ENCODE data around the gene CKAP4. TPM values are rescaled to one million over a fixed set of nuclear protein-coding genes. Genes with fewer than 3 reads are reported as not detected.
A peak's percentile ranks its signal among the peaks of the same experiment; 100 is the strongest.

The CKAP4 gene, protein sequence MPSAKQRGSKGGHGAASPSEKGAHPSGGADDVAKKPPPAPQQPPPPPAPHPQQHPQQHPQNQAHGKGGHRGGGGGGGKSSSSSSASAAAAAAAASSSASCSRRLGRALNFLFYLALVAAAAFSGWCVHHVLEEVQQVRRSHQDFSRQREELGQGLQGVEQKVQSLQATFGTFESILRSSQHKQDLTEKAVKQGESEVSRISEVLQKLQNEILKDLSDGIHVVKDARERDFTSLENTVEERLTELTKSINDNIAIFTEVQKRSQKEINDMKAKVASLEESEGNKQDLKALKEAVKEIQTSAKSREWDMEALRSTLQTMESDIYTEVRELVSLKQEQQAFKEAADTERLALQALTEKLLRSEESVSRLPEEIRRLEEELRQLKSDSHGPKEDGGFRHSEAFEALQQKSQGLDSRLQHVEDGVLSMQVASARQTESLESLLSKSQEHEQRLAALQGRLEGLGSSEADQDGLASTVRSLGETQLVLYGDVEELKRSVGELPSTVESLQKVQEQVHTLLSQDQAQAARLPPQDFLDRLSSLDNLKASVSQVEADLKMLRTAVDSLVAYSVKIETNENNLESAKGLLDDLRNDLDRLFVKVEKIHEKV
- total RNA-seq (140 and 151 TPM in 2 replicates), polyA plus RNA-seq (258 and 266 TPM in 2 replicates)

- Histone ChIP-seq H3K4me1 (ENCODE audit: insufficient read depth) (peaks cover 33% of the 10 kb centered on the region), H3K27ac (peak within 1 kb of the TSS; percentile 98), H2AFZ (peak within 1 kb of the TSS; percentile 86), H4K20me1 (ENCODE audit: insufficient read depth, poor library complexity, severe bottlenecking) (peaks cover 35% of the 10 kb centered on the region), H3K4me2 (peak within 1 kb of the TSS; percentile 83), H3K9me3 (ENCODE audit: low read depth) (no peaks in the 10 kb centered on the region), H3K79me2 (peaks cover 45% of the 10 kb centered on the region), H3K4me3 (peak within 1 kb of the TSS; percentile 91), H3K27me3 (no peaks in the 10 kb centered on the region), H3K9me2 (replicated peaks; ENCODE audit: insufficient read depth) (no peaks in the 10 kb centered on the region), H3K36me3 (replicated peaks; ENCODE audit: insufficient read depth, low read depth) (no peaks in the 10 kb centered on the region)
- TF ChIP-seq EZH2phosphoT487 (IDR thresholded peaks at IDR 0.05; ENCODE audit: low read depth, severe bottlenecking, unreplicated experiment) (no peak), EZH2 (IDR thresholded peaks at IDR 0.05; ENCODE audit: borderline replicate concordance) (no peak), CTCF (IDR thresholded peaks at IDR 0.05; ENCODE audit: poor library complexity) (no peak)
- peak; percentile 94 for DNase-seq (ENCODE audit: low spot score)
- 1% methylated on average over 33 of the region's 102 CpGs for WGBS (ENCODE audit: low lambda C conversion rate, missing lambda C conversion rate)
Measured at GRCh38 chr12:106247674-106248311, at the start of gene CKAP4. Gene CKAP4, minus strand, starts transcription at chr12:106248020. Its CDS starts 169 bp downstream, at chr12:106247851.

DNA sequence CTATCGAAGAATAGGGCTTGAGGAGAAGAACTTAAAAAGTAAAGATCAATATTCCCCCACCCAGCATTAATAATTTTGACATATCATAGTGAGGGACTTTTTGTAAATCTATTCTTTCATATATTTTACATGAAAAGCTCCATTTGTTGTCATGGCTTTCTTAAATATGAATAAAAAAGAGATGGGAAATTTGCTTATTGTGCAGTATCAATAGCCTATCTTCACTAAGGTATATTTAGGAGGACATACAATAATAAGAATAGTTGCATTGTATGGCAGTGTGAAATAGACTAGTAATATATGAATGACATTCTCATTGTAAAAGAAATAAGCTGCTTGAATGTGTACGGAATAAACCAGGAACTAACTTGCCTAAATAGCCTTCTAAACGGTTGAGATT lies 49.3 kb upstream of the CKAP4 start:
- 90% methylated on average over 3 of the region's 3 CpGs for WGBS (ENCODE audit: low lambda C conversion rate, missing lambda C conversion rate)
- Histone ChIP-seq H3K27ac (peak overlapping the region; percentile 76), H3K4me2 (no peak overlapping the region)

GRCh38 chr12:106296179-106296877 lies 48.5 kb upstream of the CKAP4 start:
- H2AFZ ChIP-seq, result no peak overlapping the region
- no peaks in the 10 kb centered on the region for H3K9me2 ChIP-seq (replicated peaks; ENCODE audit: insufficient read depth)
- peak; percentile 61 for DNase-seq (ENCODE audit: low spot score)
- peak overlapping the region; percentile 76 for H3K27ac ChIP-seq
- no peaks in the 10 kb centered on the region for H3K27me3 ChIP-seq
- H3K4me2 ChIP-seq, result no peak overlapping the region
- H3K9me3 ChIP-seq (ENCODE audit: low read depth), result no peaks in the 10 kb centered on the region
- H3K79me2 ChIP-seq, result no peaks in the 10 kb centered on the region
- H4K20me1 ChIP-seq (ENCODE audit: insufficient read depth, poor library complexity, severe bottlenecking), result no peaks in the 10 kb centered on the region
- 79% methylated on average over 8 of the region's 8 CpGs for WGBS (ENCODE audit: low lambda C conversion rate, missing lambda C conversion rate)
- H3K4me1 ChIP-seq (ENCODE audit: insufficient read depth), result peaks cover 4% of the 10 kb centered on the region
- no peaks in the 10 kb centered on the region for H3K36me3 ChIP-seq (replicated peaks; ENCODE audit: insufficient read depth, low read depth)
- no peak overlapping the region for H3K4me3 ChIP-seq
- TF ChIP-seq EZH2 (IDR thresholded peaks at IDR 0.05; ENCODE audit: borderline replicate concordance) (no peak), EZH2phosphoT487 (IDR thresholded peaks at IDR 0.05; ENCODE audit: low read depth, severe bottlenecking, unreplicated experiment) (no peak), CTCF (IDR thresholded peaks at IDR 0.05; ENCODE audit: poor library complexity) (no peak)

More for the DNA sequence above, 49.3 kb upstream of the CKAP4 start:
- Histone ChIP-seq H3K9me2 (replicated peaks; ENCODE audit: insufficient read depth) (no peaks in the 10 kb centered on the region), H3K4me3 (no peak overlapping the region), H2AFZ (no peak overlapping the region), H3K36me3 (replicated peaks; ENCODE audit: insufficient read depth, low read depth) (no peaks in the 10 kb centered on the region), H3K27me3 (no peaks in the 10 kb centered on the region), H3K4me1 (ENCODE audit: insufficient read depth) (peaks cover 11% of the 10 kb centered on the region), H3K79me2 (no peaks in the 10 kb centered on the region), H3K9me3 (ENCODE audit: low read depth) (no peaks in the 10 kb centered on the region), H4K20me1 (ENCODE audit: insufficient read depth, poor library complexity, severe bottlenecking) (no peaks in the 10 kb centered on the region)
- TF ChIP-seq EZH2phosphoT487 (IDR thresholded peaks at IDR 0.05; ENCODE audit: low read depth, severe bottlenecking, unreplicated experiment) (no peak), CTCF (IDR thresholded peaks at IDR 0.05; ENCODE audit: poor library complexity) (no peak), EZH2 (IDR thresholded peaks at IDR 0.05; ENCODE audit: borderline replicate concordance) (no peak)
- no peak for DNase-seq (ENCODE audit: low spot score)

All from hepatocyte (in vitro differentiated cells).